Stimulated activated CD4-positive, alpha-beta T cell treated with anti-CD3 and anti-CD28 coated beads, Interleukin-12 subunit alpha, Interleukin-12 subunit beta, amount 100 ng/mL, for 48 hours (primary cell): ENCODE results near the gene C14orf93.

Source experiments
- DNase-seq, 3 donors: peaks; one replicate each; pipeline ENCODE4 v3.0.0-alpha.2; 2020; ENCODE audit warnings: low read depth in 2 of 3, low spot score in 1 of 3

The C14orf93 gene

GRCh38 chr14:23047034-23047634 is 37.2 kb upstream of the C14orf93 start:
- no peak for DNase-seq

- DNase-seq, result no peak
Observed at GRCh38 chr14:23045419-23046357, 35.7 kb upstream of the C14orf93 start.

- DNase-seq, result no peak
Observed at GRCh38 chr14:23044840-23045239, 34.9 kb upstream of the C14orf93 start.

GRCh38 chr14:23043754-23044153 is 33.8 kb upstream of the C14orf93 start:
- no peak for DNase-seq

- DNase-seq, result no peak
Observed at GRCh38 chr14:23043145-23043544, 33.2 kb upstream of the C14orf93 start.

GRCh38 chr14:23042162-23042965 is 32.4 kb upstream of the C14orf93 start, which contains the start of gene PSMB11:
TSS of gene PSMB11 (plus strand) at chr14:23042212. CDS start at chr14:23042226, 14 bp downstream.
- DNase-seq, result no peak

- no peak for DNase-seq
Observed at GRCh38 chr14:23041729-23042128, 31.8 kb upstream of the C14orf93 start.

GRCh38 chr14:23040100-23040499 is 30.2 kb upstream of the C14orf93 start:
- DNase-seq, result no peak

- no peak for DNase-seq
Observed at GRCh38 chr14:23035303-23036144, 25.6 kb upstream of the C14orf93 start.

- DNase-seq, result peak; percentile 80 to 89 (median 85)
Observed at GRCh38 chr14:23034498-23035302, 24.8 kb upstream of the C14orf93 start, which contains the start of gene PSMB5. TSS of gene PSMB5 (minus strand) at chr14:23034900. CDS start at chr14:23034881, 19 bp downstream.

GRCh38 chr14:23033801-23034497 is 24.0 kb upstream of the C14orf93 start:
- no peak for DNase-seq

- DNase-seq, result no peak
Observed at GRCh38 chr14:23033251-23033727, 23.3 kb upstream of the C14orf93 start.

GRCh38 chr14:23030936-23031335 is 21.0 kb upstream of the C14orf93 start:
- DNase-seq, result no peak

- DNase-seq, result no peak
Observed at GRCh38 chr14:23028799-23029198, 18.9 kb upstream of the C14orf93 start.

GRCh38 chr14:23025151-23025814 is 15.3 kb upstream of the C14orf93 start:
- peak in 1 of 3 donors; percentile 28 for DNase-seq

GRCh38 chr14:23024612-23025075 is 14.7 kb upstream of the C14orf93 start:
- DNase-seq, result no peak

GRCh38 chr14:23023795-23024152 is 13.8 kb upstream of the C14orf93 start:
- DNase-seq, result no peak
